ENCODE results near the gene SHISA9.

Gene SHISA9

GRCh38 chr16:13083681-13084080, 182.3 kb downstream of the SHISA9 start:
- no peak for DNase-seq

GRCh38 chr16:13084331-13084730, 182.9 kb downstream of the SHISA9 start:
- DNase-seq = no peak

GRCh38 chr16:13093661-13094060, 192.3 kb downstream of the SHISA9 start:
- no peak for DNase-seq

- DNase-seq = no peak
Observed at GRCh38 chr16:13095061-13095460, 193.7 kb downstream of the SHISA9 start.

- no peak for DNase-seq
Observed at GRCh38 chr16:13098536-13098935, 197.1 kb downstream of the SHISA9 start.

- no peak for DNase-seq
Observed at GRCh38 chr16:13099822-13100221, 198.4 kb downstream of the SHISA9 start.

- no peak for DNase-seq
Observed at GRCh38 chr16:13100970-13101369, 199.6 kb downstream of the SHISA9 start.

- DNase-seq = no peak
Observed at GRCh38 chr16:13101828-13102227, 200.4 kb downstream of the SHISA9 start.

- no peak for DNase-seq
Observed at GRCh38 chr16:13102401-13102800, 201.0 kb downstream of the SHISA9 start.

- DNase-seq = no peak
Observed at GRCh38 chr16:13103831-13104530, 202.6 kb downstream of the SHISA9 start.

GRCh38 chr16:13104772-13105171, 203.4 kb downstream of the SHISA9 start:
- DNase-seq = no peak

GRCh38 chr16:13105427-13105826, 204.0 kb downstream of the SHISA9 start:
- DNase-seq = no peak

- DNase-seq = no peak
Observed at GRCh38 chr16:13106464-13106863, 205.1 kb downstream of the SHISA9 start.

GRCh38 chr16:13108126-13108525, 206.7 kb downstream of the SHISA9 start:
- DNase-seq = no peak

GRCh38 chr16:13109171-13109570, 207.8 kb downstream of the SHISA9 start:
- DNase-seq = no peak

- peak; percentile 6 for DNase-seq
Observed at GRCh38 chr16:13110124-13110796, 208.9 kb downstream of the SHISA9 start.

- no peak for DNase-seq
Observed at GRCh38 chr16:13111747-13112146, 210.3 kb downstream of the SHISA9 start.

- no peak for DNase-seq
Observed at GRCh38 chr16:13113741-13114140, 212.3 kb downstream of the SHISA9 start.

GRCh38 chr16:13118091-13118490, 216.7 kb downstream of the SHISA9 start:
- no peak for DNase-seq

GRCh38 chr16:13120091-13120490, 218.7 kb downstream of the SHISA9 start:
- DNase-seq = no peak

- no peak for DNase-seq
Observed at GRCh38 chr16:13120557-13120956, 219.2 kb downstream of the SHISA9 start.

- no peak for DNase-seq
Observed at GRCh38 chr16:13123991-13124390, 222.6 kb downstream of the SHISA9 start.

GRCh38 chr16:13127144-13127543, 225.7 kb downstream of the SHISA9 start:
- DNase-seq = no peak

GRCh38 chr16:13130586-13130985, 229.2 kb downstream of the SHISA9 start:
- DNase-seq = no peak

GRCh38 chr16:13134836-13135235, 233.4 kb downstream of the SHISA9 start:
- no peak for DNase-seq

Data from midbrain (tissue), 1 donor.